Mucosa of stomach (tissue), 1 donor: ENCODE data around the gene NFATC4.

Experiments
- H3K27me3 ChIP-seq: one replicate; pipeline ENCODE4 v1.7.0; 2013; ENCODE audit warnings: mild to moderate bottlenecking, low read length; ENCODE audit not compliant: control insufficient read depth, insufficient read depth
- H3K36me3 ChIP-seq: one replicate; pipeline ENCODE4 v1.7.0; 2013; ENCODE audit warnings: low read length; ENCODE audit not compliant: control insufficient read depth, insufficient read depth
- H3K4me1 ChIP-seq: one replicate; pipeline ENCODE4 v1.7.0; 2013; ENCODE audit warnings: mild to moderate bottlenecking, low read length; ENCODE audit not compliant: control insufficient read depth, insufficient read depth
- H3K4me3 ChIP-seq: one replicate; pipeline ENCODE4 v1.7.0; 2013; ENCODE audit warnings: low read length
- H3K9ac ChIP-seq: one replicate; pipeline ENCODE4 v1.7.0; 2013; ENCODE audit warnings: mild to moderate bottlenecking, low read length, moderate library complexity
- H3K9me3 ChIP-seq: one replicate; pipeline ENCODE4 v1.7.0; 2013; ENCODE audit warnings: mild to moderate bottlenecking, low read length, moderate library complexity; ENCODE audit not compliant: control insufficient read depth
- donor health status: Pancreatic carcinoma.

NFATC4 gene

DNA sequence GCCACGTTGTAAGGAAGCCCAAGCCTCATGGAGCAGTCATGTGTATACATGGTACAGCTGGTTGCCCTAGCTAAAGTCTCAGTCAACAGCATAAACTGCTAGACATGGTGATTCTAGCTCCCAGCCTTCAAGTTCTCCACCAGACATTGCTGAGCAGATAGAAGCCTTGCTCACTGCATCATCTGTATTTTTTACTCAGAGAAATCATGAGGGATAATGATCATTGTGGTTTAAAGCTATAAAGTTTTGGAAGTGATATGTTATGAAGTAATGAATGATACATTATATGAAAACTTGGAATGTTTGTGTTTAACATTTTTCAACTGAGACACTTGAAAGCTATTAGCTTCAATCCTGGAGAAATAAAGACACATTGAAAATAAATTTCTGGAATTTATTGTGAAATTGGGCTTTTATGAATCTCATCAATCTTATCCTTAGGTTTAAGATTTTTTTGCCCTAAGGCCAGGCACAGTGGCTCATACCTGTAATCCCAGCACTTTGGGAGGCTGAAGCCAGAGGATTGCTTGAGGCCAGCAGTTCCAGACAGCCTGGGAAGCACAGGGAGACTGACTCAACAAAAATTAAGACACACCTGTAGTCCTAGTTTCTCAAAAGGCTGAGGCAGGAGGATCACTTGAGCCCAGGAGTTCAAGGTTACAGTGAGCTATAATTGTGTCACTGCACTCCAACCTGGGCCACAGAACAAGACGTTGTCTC lies 5.6 kb upstream of the NFATC4 start:
- Histone ChIP-seq H3K9me3 (no peaks in the 10 kb centered on the region), H3K36me3 (no peaks in the 10 kb centered on the region), H3K9ac (no peak overlapping the region), H3K4me3 (no peak overlapping the region), H3K4me1 (peaks cover 10% of the 10 kb centered on the region), H3K27me3 (peaks cover 3% of the 10 kb centered on the region)

- H3K4me1 ChIP-seq: peaks cover 14% of the 10 kb centered on the region
- no peak overlapping the region for H3K4me3 ChIP-seq
- H3K36me3 ChIP-seq: no peaks in the 10 kb centered on the region
- H3K9ac ChIP-seq: no peak overlapping the region
- H3K27me3 ChIP-seq: peaks cover 9% of the 10 kb centered on the region
- no peaks in the 10 kb centered on the region for H3K9me3 ChIP-seq
These were observed 4.6 kb upstream of the NFATC4 start for GRCh38 chr14:24363401-24363800.

- H3K9ac ChIP-seq: no peak overlapping the region
- H3K27me3 ChIP-seq: peaks cover 17% of the 10 kb centered on the region
- H3K36me3 ChIP-seq: no peaks in the 10 kb centered on the region
- H3K4me1 ChIP-seq: peaks cover 18% of the 10 kb centered on the region
- no peaks in the 10 kb centered on the region for H3K9me3 ChIP-seq
- no peak overlapping the region for H3K4me3 ChIP-seq
These were observed 3.1 kb upstream of the NFATC4 start for GRCh38 chr14:24364841-24365240.

DNA sequence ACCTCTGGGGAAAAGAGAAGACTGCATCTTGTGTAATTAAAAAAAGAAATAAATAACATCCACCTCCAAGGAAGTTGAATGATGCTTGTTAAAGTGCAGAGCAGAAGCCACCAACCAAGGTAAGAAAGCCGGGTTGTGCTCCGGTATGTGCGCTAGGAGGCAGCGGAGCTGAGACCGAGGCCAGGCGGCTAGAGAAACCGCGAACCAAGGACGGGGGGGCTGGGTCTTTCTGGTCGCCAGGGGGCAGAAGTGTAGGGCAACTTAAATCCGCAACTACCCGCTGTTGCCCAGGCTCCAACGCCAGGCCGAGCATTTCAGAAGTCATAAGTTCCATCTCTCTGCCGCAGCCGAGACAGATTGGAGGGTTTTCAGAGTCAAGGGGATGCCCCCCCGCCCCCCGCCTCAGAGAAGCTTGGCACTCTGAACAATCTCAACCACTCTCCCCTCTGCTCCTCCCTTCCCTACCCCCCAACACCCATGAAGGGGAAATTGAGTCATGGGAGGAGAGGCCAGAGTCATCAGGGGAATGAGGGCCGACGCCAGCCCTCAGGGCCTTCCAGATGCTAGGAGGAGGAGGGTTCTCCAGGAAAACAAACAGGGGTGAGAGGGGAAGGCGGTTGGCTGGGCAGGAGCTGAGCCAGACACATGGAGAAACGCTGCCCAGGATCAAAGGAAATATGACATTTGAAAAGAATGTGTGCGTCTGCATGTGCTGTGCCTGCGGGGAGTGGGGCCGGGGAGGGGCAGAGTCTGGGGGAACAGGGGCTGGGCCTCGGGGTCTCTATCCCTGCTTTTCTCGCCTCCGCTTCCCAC lies 2.2 kb upstream of the NFATC4 start:
- Histone ChIP-seq H3K4me3 (peak overlapping the region; percentile 49), H3K9me3 (no peaks in the 10 kb centered on the region), H3K36me3 (no peaks in the 10 kb centered on the region), H3K4me1 (peaks cover 18% of the 10 kb centered on the region), H3K9ac (peak overlapping the region; percentile 85), H3K27me3 (peaks cover 17% of the 10 kb centered on the region)

DNA sequence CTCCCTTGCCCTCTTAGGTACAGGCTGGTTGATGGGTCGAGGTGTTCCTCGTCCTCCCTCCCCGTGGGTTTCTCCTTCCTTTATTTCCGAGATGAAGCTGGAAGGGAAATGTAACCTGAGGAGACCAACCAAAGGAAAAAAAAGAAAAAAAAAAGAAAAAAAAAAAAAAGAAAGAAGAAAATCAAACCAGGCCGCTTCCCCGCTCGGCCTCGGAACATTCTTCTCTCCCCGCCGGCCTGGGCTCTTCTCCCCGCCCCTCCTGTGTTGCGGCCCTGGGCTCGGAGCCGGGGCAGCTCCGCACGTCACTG lies 1.6 kb upstream of the NFATC4 start:
- H3K9ac ChIP-seq: peak overlapping the region; percentile 85
- no peaks in the 10 kb centered on the region for H3K36me3 ChIP-seq
- peaks cover 18% of the 10 kb centered on the region for H3K4me1 ChIP-seq
- peak overlapping the region; percentile 94 for H3K4me3 ChIP-seq
- H3K9me3 ChIP-seq: no peaks in the 10 kb centered on the region
- H3K27me3 ChIP-seq: peaks cover 17% of the 10 kb centered on the region

GRCh38 chr14:24366721-24367513 lies 1.1 kb upstream of the NFATC4 start:
- Histone ChIP-seq H3K4me1 (peaks cover 18% of the 10 kb centered on the region), H3K27me3 (peaks cover 17% of the 10 kb centered on the region), H3K4me3 (peak overlapping the region; percentile 94), H3K36me3 (no peaks in the 10 kb centered on the region), H3K9ac (peak overlapping the region; percentile 85), H3K9me3 (no peaks in the 10 kb centered on the region)

DNA sequence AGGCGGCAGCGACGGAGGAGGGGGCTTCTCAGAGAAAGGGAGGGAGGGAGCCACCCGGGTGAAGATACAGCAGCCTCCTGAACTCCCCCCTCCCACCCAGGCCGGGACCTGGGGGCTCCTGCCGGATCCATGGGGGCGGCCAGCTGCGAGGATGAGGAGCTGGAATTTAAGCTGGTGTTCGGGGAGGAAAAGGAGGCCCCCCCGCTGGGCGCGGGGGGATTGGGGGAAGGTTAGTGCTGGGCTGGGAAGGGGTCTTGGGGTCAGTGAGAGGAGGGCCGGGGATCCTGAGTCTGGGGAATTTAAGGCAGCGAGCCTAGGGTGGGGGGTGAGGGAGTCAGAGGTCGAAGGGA lies 203 bp downstream of the NFATC4 start:
- H3K9me3 ChIP-seq: no peaks in the 10 kb centered on the region
- H3K27me3 ChIP-seq: peaks cover 17% of the 10 kb centered on the region
- peak overlapping the region; percentile 81 for H3K9ac ChIP-seq
- H3K4me3 ChIP-seq: peak overlapping the region; percentile 63
- H3K36me3 ChIP-seq: no peaks in the 10 kb centered on the region
- peaks cover 18% of the 10 kb centered on the region for H3K4me1 ChIP-seq

DNA sequence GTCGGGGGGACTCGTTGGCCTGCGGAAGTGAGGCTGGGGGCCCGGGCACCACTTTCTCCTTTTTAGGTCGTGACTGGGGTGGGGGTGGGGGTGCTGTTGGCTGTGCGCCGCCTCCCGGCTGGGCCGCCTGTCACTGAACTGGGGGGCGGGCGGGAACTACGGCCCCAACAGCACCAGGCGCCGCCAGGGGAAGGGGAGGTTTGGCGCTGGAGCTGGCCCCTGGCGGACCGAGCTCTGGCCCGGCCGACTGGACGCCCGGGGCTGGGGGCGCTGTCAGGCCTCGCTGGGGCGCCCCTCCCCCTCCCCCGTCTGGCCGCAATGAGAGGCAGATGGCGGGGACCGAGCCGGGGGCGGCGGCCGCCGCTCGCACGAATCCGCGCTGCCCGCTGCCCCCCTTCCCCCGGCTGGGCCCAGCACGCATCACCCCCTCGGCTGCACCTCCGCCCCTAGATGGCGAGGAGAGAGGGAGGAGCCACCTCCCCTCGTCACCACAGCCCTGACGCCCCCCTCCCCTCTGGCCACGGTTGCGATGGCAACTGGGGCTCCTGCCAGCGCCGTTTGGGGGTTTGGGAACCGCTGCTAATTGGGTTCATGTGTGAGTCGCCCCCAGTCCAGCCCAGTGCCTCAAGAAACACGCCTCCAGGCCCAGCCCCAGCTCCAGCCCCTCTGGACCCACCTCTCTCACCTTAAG lies 723 bp downstream of the NFATC4 start:
- Histone ChIP-seq H3K4me1 (peaks cover 18% of the 10 kb centered on the region), H3K36me3 (no peaks in the 10 kb centered on the region), H3K9me3 (no peaks in the 10 kb centered on the region), H3K4me3 (peak overlapping the region; percentile 63), H3K27me3 (peaks cover 17% of the 10 kb centered on the region), H3K9ac (peak overlapping the region; percentile 81)

DNA sequence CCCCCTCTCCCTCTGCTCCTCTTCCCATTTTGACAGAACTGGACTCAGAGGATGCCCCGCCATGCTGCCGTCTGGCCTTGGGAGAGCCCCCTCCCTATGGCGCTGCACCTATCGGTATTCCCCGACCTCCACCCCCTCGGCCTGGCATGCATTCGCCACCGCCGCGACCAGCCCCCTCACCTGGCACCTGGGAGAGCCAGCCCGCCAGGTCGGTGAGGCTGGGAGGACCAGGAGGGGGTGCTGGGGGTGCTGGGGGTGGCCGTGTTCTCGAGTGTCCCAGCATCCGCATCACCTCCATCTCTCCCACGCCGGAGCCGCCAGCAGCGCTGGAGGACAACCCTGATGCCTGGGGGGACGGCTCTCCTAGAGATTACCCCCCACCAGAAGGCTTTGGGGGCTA lies 1.5 kb downstream of the NFATC4 start:
- Histone ChIP-seq H3K4me3 (no peak overlapping the region), H3K27me3 (peaks cover 17% of the 10 kb centered on the region), H3K36me3 (no peaks in the 10 kb centered on the region), H3K9me3 (no peaks in the 10 kb centered on the region), H3K4me1 (peaks cover 18% of the 10 kb centered on the region), H3K9ac (no peak overlapping the region)

- Histone ChIP-seq H3K9me3 (no peaks in the 10 kb centered on the region), H3K36me3 (no peaks in the 10 kb centered on the region), H3K27me3 (peaks cover 17% of the 10 kb centered on the region), H3K9ac (no peak overlapping the region), H3K4me1 (peaks cover 18% of the 10 kb centered on the region), H3K4me3 (no peak overlapping the region)
These were observed 2.1 kb downstream of the NFATC4 start for GRCh38 chr14:24369907-24370687.

- Histone ChIP-seq H3K27me3 (peaks cover 17% of the 10 kb centered on the region), H3K9me3 (no peaks in the 10 kb centered on the region), H3K36me3 (no peaks in the 10 kb centered on the region), H3K4me1 (peaks cover 18% of the 10 kb centered on the region), H3K9ac (no peak overlapping the region), H3K4me3 (no peak overlapping the region)
These were observed 2.8 kb downstream of the NFATC4 start for GRCh38 chr14:24370748-24371147.
